GM19035 (cell line): ENCODE measurements around the gene STK32B.

ENCODE experiments used
- ATAC-seq: cut with Tn5 transposase; IDR thresholded peaks from one replicate; pipeline ENCODE4 v1.9.1; 2021; ENCODE audit not compliant: unreplicated experiment

Gene STK32B

GRCh38 chr4:5120468-5120867 lies 69.2 kb downstream of the STK32B start:
- no peak for ATAC-seq

GRCh38 chr4:5122114-5122513 lies 70.8 kb downstream of the STK32B start:
- no peak for ATAC-seq

GRCh38 chr4:5124876-5125275 lies 73.6 kb downstream of the STK32B start:
- ATAC-seq, result no peak

- no peak for ATAC-seq
Measured at GRCh38 chr4:5125321-5125720, 74.0 kb downstream of the STK32B start.

GRCh38 chr4:5126231-5126630 lies 75.0 kb downstream of the STK32B start:
- no peak for ATAC-seq

- ATAC-seq, result no peak
Measured at GRCh38 chr4:5126857-5127256, 75.6 kb downstream of the STK32B start.

- ATAC-seq, result no peak
Measured at GRCh38 chr4:5127556-5127955, 76.3 kb downstream of the STK32B start.

GRCh38 chr4:5128569-5128968 lies 77.3 kb downstream of the STK32B start:
- no peak for ATAC-seq

GRCh38 chr4:5133201-5133600 lies 81.9 kb downstream of the STK32B start:
- ATAC-seq, result no peak

GRCh38 chr4:5133933-5134594 lies 82.8 kb downstream of the STK32B start:
- ATAC-seq, result no peak

GRCh38 chr4:5134620-5135019 lies 83.3 kb downstream of the STK32B start:
- ATAC-seq, result no peak

GRCh38 chr4:5137226-5137625 lies 85.9 kb downstream of the STK32B start:
- no peak for ATAC-seq

GRCh38 chr4:5137927-5138326 lies 86.6 kb downstream of the STK32B start:
- ATAC-seq, result no peak

GRCh38 chr4:5138389-5138788 lies 87.1 kb downstream of the STK32B start:
- no peak for ATAC-seq

- ATAC-seq, result no peak
Measured at GRCh38 chr4:5139141-5139540, 87.9 kb downstream of the STK32B start.

GRCh38 chr4:5141802-5142201 lies 90.5 kb downstream of the STK32B start:
- ATAC-seq, result no peak

GRCh38 chr4:5142726-5143125 lies 91.4 kb downstream of the STK32B start:
- ATAC-seq, result no peak

- no peak for ATAC-seq
Measured at GRCh38 chr4:5143306-5143861, 92.1 kb downstream of the STK32B start.

- no peak for ATAC-seq
Measured at GRCh38 chr4:5143940-5144339, 92.7 kb downstream of the STK32B start.

- no peak for ATAC-seq
Measured at GRCh38 chr4:5144384-5144783, 93.1 kb downstream of the STK32B start.

GRCh38 chr4:5146248-5146647 lies 95.0 kb downstream of the STK32B start:
- no peak for ATAC-seq

- no peak for ATAC-seq
Measured at GRCh38 chr4:5152521-5152920, 101.2 kb downstream of the STK32B start.

- ATAC-seq, result no peak
Measured at GRCh38 chr4:5156682-5157081, 105.4 kb downstream of the STK32B start.
